Fibroblast of lung (primary cell): ENCODE measurements around the gene SDK2. TPM values are rescaled to one million over a fixed set of nuclear protein-coding genes. Genes with fewer than 3 reads are reported as not detected.

Source experiments
- DNase-seq, 2 donors: peaks; one replicate each; pipeline versions ENCODE4 v3.0.0 to v3.0.0-alpha.2; 2010; ENCODE audit warnings: low read depth in 2 of 2
- H2AFZ ChIP-seq: 2 replicates; pipeline ENCODE4 v1.5.1; 2012; ENCODE audit warnings: low read length, control low read depth, inconsistent platforms
- H3K27ac ChIP-seq: 2 replicates; pipeline ENCODE4 v1.5.1; 2011; ENCODE audit warnings: low read length, control low read depth; ENCODE audit not compliant: insufficient read depth
- H3K27me3 ChIP-seq: 2 replicates; pipeline ENCODE4 v1.5.1; 2011; ENCODE audit warnings: mild to moderate bottlenecking, low read length; ENCODE audit not compliant: control insufficient read depth, insufficient read depth
- H3K36me3 ChIP-seq: 2 replicates; pipeline ENCODE4 v1.5.1; 2011; ENCODE audit warnings: low read length; ENCODE audit not compliant: control insufficient read depth, insufficient read depth
- H3K4me1 ChIP-seq: 2 replicates; pipeline ENCODE4 v1.5.1; 2011; ENCODE audit warnings: low read length; ENCODE audit not compliant: control insufficient read depth, insufficient read depth; ENCODE audit errors: extremely low read depth
- H3K4me2 ChIP-seq: 2 replicates; pipeline ENCODE4 v1.5.1; 2011; ENCODE audit warnings: low read length, control low read depth; ENCODE audit not compliant: insufficient read depth; ENCODE audit errors: extremely low read depth
- H3K4me3 ChIP-seq, 4 experiments: fragments of 200-600 bp in 1 of 4; sonication (generic) in 1 of 4; replicated peaks in 1 of 4; 2 replicates each; pipeline ENCODE4 v1.5.1; 2011 to 2016; ENCODE audit warnings: low read length in 4 of 4, low read depth in 3 of 4, mild to moderate bottlenecking in 3 of 4, control low read depth in 2 of 4, inconsistent platforms in 1 of 4, mixed read lengths in 1 of 4; ENCODE audit not compliant: insufficient read depth in 1 of 4; ENCODE audit errors: control extremely low read depth in 1 of 4
- H3K79me2 ChIP-seq: 2 replicates; pipeline ENCODE4 v1.5.1; 2012; ENCODE audit warnings: mild to moderate bottlenecking, low read length, inconsistent platforms; ENCODE audit not compliant: control insufficient read depth, insufficient read depth
- H3K9ac ChIP-seq: 2 replicates; pipeline ENCODE4 v1.5.1; 2011; ENCODE audit warnings: mild to moderate bottlenecking, low read length, control low read depth; ENCODE audit not compliant: insufficient read depth
- H3K9me3 ChIP-seq: 2 replicates; pipeline ENCODE4 v1.5.1; 2012; ENCODE audit warnings: low read depth, low read length; ENCODE audit not compliant: control insufficient read depth, insufficient read depth
- H4K20me1 ChIP-seq: 2 replicates; pipeline ENCODE4 v1.5.1; 2011; ENCODE audit warnings: low read length; ENCODE audit not compliant: control insufficient read depth, insufficient read depth; ENCODE audit errors: extremely low read depth
- EZH2 ChIP-seq: IDR thresholded peaks from 2 replicates; pipeline ENCODE4 v1.5.1; 2012; ENCODE audit warnings: low read length, control low read depth, mild to moderate bottlenecking; ENCODE audit errors: missing control alignments
- polyA plus RNA-seq, 2 donors: library from polyadenylated mRNA; depleted of rRNA in 1 of 2; stranded (reverse) in 1 of 2; unstranded in 1 of 2; fragments of >200 nt; gene quantifications; 2 replicates each; pipeline ENCODE4 v1.2.1, GENCODE V29; 2011 to 2012; ENCODE audit warnings: missing spikeins in 1 of 2
- total RNA-seq: library from RNA; depleted of rRNA; stranded (reverse); fragments of >200 nt; gene quantifications from 2 replicates; pipeline ENCODE4 v1.2.1, GENCODE V29; 2014
- TF ChIP-seq, protein P1 (sequence below), 2 donors: IDR thresholded peaks in 1 of 2; conservative IDR thresholded peaks in 1 of 2; 1 replicate in 1 of 2; 2 replicates in 1 of 2; pipeline ENCODE4 v1.5.1; 2011 to 2012; ENCODE audit warnings: low read length in 2 of 2, control low read depth in 1 of 2, inconsistent platforms in 1 of 2, low read depth in 1 of 2, mild to moderate bottlenecking in 1 of 2

The SDK2 gene
- total and polyA plus RNA-seq, 2 donors (not counting 1 experiment from before 2014, with no cell fraction given): under 0.01 to 0.01 TPM

GRCh38 chr17:73624496-73624988 lies 19.7 kb downstream of the SDK2 start:
- Histone ChIP-seq H3K4me2 (no peak overlapping the region), H3K4me3 (no peak overlapping the region), H3K79me2 (no peaks in the 10 kb centered on the region), H3K36me3 (no peaks in the 10 kb centered on the region), H3K9ac (no peak overlapping the region), H3K27me3 (no peaks in the 10 kb centered on the region), H2AFZ (no peak overlapping the region), H4K20me1 (no peaks in the 10 kb centered on the region), H3K9me3 (no peaks in the 10 kb centered on the region), H3K4me1 (no peaks in the 10 kb centered on the region), H3K27ac (no peak overlapping the region)
- TF ChIP-seq, protein P1, sequence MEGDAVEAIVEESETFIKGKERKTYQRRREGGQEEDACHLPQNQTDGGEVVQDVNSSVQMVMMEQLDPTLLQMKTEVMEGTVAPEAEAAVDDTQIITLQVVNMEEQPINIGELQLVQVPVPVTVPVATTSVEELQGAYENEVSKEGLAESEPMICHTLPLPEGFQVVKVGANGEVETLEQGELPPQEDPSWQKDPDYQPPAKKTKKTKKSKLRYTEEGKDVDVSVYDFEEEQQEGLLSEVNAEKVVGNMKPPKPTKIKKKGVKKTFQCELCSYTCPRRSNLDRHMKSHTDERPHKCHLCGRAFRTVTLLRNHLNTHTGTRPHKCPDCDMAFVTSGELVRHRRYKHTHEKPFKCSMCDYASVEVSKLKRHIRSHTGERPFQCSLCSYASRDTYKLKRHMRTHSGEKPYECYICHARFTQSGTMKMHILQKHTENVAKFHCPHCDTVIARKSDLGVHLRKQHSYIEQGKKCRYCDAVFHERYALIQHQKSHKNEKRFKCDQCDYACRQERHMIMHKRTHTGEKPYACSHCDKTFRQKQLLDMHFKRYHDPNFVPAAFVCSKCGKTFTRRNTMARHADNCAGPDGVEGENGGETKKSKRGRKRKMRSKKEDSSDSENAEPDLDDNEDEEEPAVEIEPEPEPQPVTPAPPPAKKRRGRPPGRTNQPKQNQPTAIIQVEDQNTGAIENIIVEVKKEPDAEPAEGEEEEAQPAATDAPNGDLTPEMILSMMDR (conservative IDR thresholded peaks at IDR 0.05 in 1 of 2, IDR thresholded peaks at IDR 0.05 in 1 of 2; ENCODE audit: low read depth in 1 of 2, low read length in 2 of 2): no peak
- no peak for TF ChIP-seq EZH2
- DNase-seq: no peak

DNA sequence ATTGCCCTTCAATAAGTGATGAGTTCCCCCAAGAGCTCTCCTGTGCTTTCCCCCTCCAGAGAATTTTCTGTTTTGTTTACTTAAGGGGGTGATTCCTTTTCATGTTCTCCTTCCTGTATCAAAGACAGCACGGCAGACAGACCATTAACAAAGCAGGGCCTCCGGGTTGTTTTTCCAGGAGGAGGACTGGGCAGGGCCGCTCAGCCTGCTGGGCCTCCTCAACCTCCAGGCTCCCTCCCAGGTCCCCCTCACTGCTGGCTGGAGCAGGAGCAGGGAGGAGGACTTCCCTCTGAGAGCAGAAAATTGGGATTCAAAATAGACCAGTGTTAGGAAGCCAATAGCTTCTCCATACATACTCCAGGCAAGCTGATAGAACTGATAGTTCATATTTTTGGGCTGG lies 20.4 kb downstream of the SDK2 start:
- Histone ChIP-seq H3K36me3 (no peaks in the 10 kb centered on the region), H3K27ac (no peak overlapping the region), H3K79me2 (no peaks in the 10 kb centered on the region), H2AFZ (no peak overlapping the region), H3K9ac (no peak overlapping the region), H3K9me3 (no peaks in the 10 kb centered on the region), H3K4me2 (no peak overlapping the region), H3K4me3 (no peak overlapping the region), H4K20me1 (no peaks in the 10 kb centered on the region), H3K4me1 (no peaks in the 10 kb centered on the region), H3K27me3 (no peaks in the 10 kb centered on the region)
- TF ChIP-seq, protein P1 (conservative IDR thresholded peaks at IDR 0.05 in 1 of 2, IDR thresholded peaks at IDR 0.05 in 1 of 2; ENCODE audit: low read depth in 1 of 2, low read length in 2 of 2): no peak
- no peak for DNase-seq

- DNase-seq: no peak
- H3K9ac ChIP-seq: no peak overlapping the region
- H3K4me1 ChIP-seq: no peaks in the 10 kb centered on the region
- no peaks in the 10 kb centered on the region for H3K79me2 ChIP-seq
- H3K9me3 ChIP-seq: no peaks in the 10 kb centered on the region
- H4K20me1 ChIP-seq: no peaks in the 10 kb centered on the region
- H2AFZ ChIP-seq: no peak overlapping the region
- H3K4me3 ChIP-seq: no peak overlapping the region
- H3K4me2 ChIP-seq: no peak overlapping the region
- H3K27me3 ChIP-seq: no peaks in the 10 kb centered on the region
- no peak for TF ChIP-seq EZH2
- TF ChIP-seq, protein P1 (conservative IDR thresholded peaks at IDR 0.05 in 1 of 2, IDR thresholded peaks at IDR 0.05 in 1 of 2; ENCODE audit: low read depth in 1 of 2, low read length in 2 of 2): no peak
- no peak overlapping the region for H3K27ac ChIP-seq
- no peaks in the 10 kb centered on the region for H3K36me3 ChIP-seq
Measured at GRCh38 chr17:73623247-73623646, 21.0 kb downstream of the SDK2 start.
